ENCODE measurements around the gene STUM. TPM values are rescaled to one million over a fixed set of nuclear protein-coding genes. Genes with fewer than 3 reads are reported as not detected.

STUM gene
- total RNA-seq, 2 donors from 2014 or later: 1.0 to 3.2 TPM

- no peak for TF ChIP-seq CTCF (IDR thresholded peaks at IDR 0.05)
These were observed 26.2 kb downstream of the STUM start for GRCh38 chr1:226574591-226575435.

GRCh38 chr1:226575436-226575720 lies 26.8 kb downstream of the STUM start:
- Histone ChIP-seq H3K36me3 (no peaks in the 10 kb centered on the region), H3K27me3 (no peaks in the 10 kb centered on the region), H3K9me3 (no peaks in the 10 kb centered on the region), H3K9ac (ENCODE audit: low read depth in 2 of 2, low read length in 2 of 2) (no peak overlapping the region), H3K4me3 (no peak overlapping the region), H3K4me1 (no peaks in the 10 kb centered on the region), H3K27ac (no peak overlapping the region)
- DNase-seq: no peak
- no peak for TF ChIP-seq CTCF (IDR thresholded peaks at IDR 0.05)
- intact Hi-C loops (cut with DNase I): no loop called here

More at GRCh38 chr1:226574591-226575435, 26.2 kb downstream of the STUM start:
- no peak for DNase-seq
- no peak overlapping the region for H3K9ac ChIP-seq (ENCODE audit: low read depth in 2 of 2, low read length in 2 of 2)
- no peaks in the 10 kb centered on the region for H3K27me3 ChIP-seq
- no peaks in the 10 kb centered on the region for H3K36me3 ChIP-seq
- H3K27ac ChIP-seq: no peak overlapping the region
- no peaks in the 10 kb centered on the region for H3K4me1 ChIP-seq
- H3K9me3 ChIP-seq: no peaks in the 10 kb centered on the region
- intact Hi-C loops (cut with DNase I): no loop called here
- no peak overlapping the region for H3K4me3 ChIP-seq

GRCh38 chr1:226575739-226576378 lies 27.3 kb downstream of the STUM start:
- Histone ChIP-seq H3K4me1 (no peaks in the 10 kb centered on the region), H3K36me3 (no peaks in the 10 kb centered on the region), H3K9me3 (no peaks in the 10 kb centered on the region), H3K9ac (ENCODE audit: low read depth in 2 of 2, low read length in 2 of 2) (no peak overlapping the region), H3K27ac (no peak overlapping the region), H3K27me3 (no peaks in the 10 kb centered on the region), H3K4me3 (no peak overlapping the region)
- TF ChIP-seq CTCF (IDR thresholded peaks at IDR 0.05): no peak
- intact Hi-C loops (cut with DNase I): no loop called here
- no peak for DNase-seq

- TF ChIP-seq CTCF (IDR thresholded peaks at IDR 0.05): no peak
- no peak overlapping the region for H3K4me3 ChIP-seq
These were observed 28.0 kb downstream of the STUM start for GRCh38 chr1:226576601-226577000.

GRCh38 chr1:226577401-226578180 lies 29.0 kb downstream of the STUM start:
- no peak overlapping the region for H3K4me3 ChIP-seq
- TF ChIP-seq CTCF (IDR thresholded peaks at IDR 0.05): no peak
- no peaks in the 10 kb centered on the region for H3K27me3 ChIP-seq
- H3K36me3 ChIP-seq: no peaks in the 10 kb centered on the region
- intact Hi-C loops (cut with DNase I): no loop called here
- no peak for DNase-seq
- no peak overlapping the region for H3K27ac ChIP-seq
- H3K9ac ChIP-seq (ENCODE audit: low read depth in 2 of 2, low read length in 2 of 2): no peak overlapping the region
- H3K4me1 ChIP-seq: no peaks in the 10 kb centered on the region
- H3K9me3 ChIP-seq: no peaks in the 10 kb centered on the region

More at GRCh38 chr1:226576601-226577000, 28.0 kb downstream of the STUM start:
- Histone ChIP-seq H3K27me3 (no peaks in the 10 kb centered on the region), H3K27ac (no peak overlapping the region), H3K4me1 (no peaks in the 10 kb centered on the region), H3K9me3 (no peaks in the 10 kb centered on the region), H3K36me3 (no peaks in the 10 kb centered on the region), H3K9ac (ENCODE audit: low read depth in 2 of 2, low read length in 2 of 2) (no peak overlapping the region)
- no peak for DNase-seq
- intact Hi-C loops (cut with DNase I): no loop called here
